Endodermal cell (in vitro differentiated cells): Measurements from ENCODE around the gene GSC2. TPM values are rescaled to one million over a fixed set of nuclear protein-coding genes. Genes with fewer than 3 reads are reported as not detected.

Experiments used
- DNase-seq: peaks from one replicate; pipeline ENCODE4 v3.0.0-alpha.2; 2017
- H3K27ac ChIP-seq: 2 replicates; pipeline ENCODE4 v1.5.1; 2013; ENCODE audit warnings: mild to moderate bottlenecking, low read depth, low read length, moderate library complexity
- H3K27me3 ChIP-seq: 2 replicates; pipeline ENCODE4 v1.6.1; 2013; ENCODE audit warnings: mild to moderate bottlenecking, low read length, moderate library complexity; ENCODE audit not compliant: insufficient read depth, control insufficient read depth, poor library complexity, severe bottlenecking
- H3K36me3 ChIP-seq: 2 replicates; pipeline ENCODE4 v1.7.0; 2013; ENCODE audit warnings: mild to moderate bottlenecking, low read length, moderate library complexity; ENCODE audit not compliant: control insufficient read depth, insufficient read depth
- H3K4me1 ChIP-seq: one replicate; pipeline ENCODE4 v1.7.0; 2013; ENCODE audit warnings: low read length; ENCODE audit not compliant: control insufficient read depth, insufficient read depth
- H3K4me3 ChIP-seq: 2 replicates; pipeline ENCODE4 v1.5.1; 2013; ENCODE audit warnings: mild to moderate bottlenecking, low read length, moderate library complexity
- H3K9ac ChIP-seq: 2 replicates; pipeline ENCODE4 v1.6.1; 2013; ENCODE audit warnings: mild to moderate bottlenecking, low read length, moderate library complexity; ENCODE audit not compliant: poor library complexity, severe bottlenecking; ENCODE audit errors: extremely low read depth
- H3K9me3 ChIP-seq: 2 replicates; pipeline ENCODE4 v1.6.1; 2013; ENCODE audit warnings: mild to moderate bottlenecking, low read length, moderate library complexity; ENCODE audit not compliant: control insufficient read depth
- H3K27ac Mint-ChIP-seq: 2 replicates; pipeline ENCODE4 v1.8.0; 2020; ENCODE audit warnings: mixed read lengths
- H3K27me3 Mint-ChIP-seq: 2 replicates; pipeline ENCODE4 v1.8.0; 2021; ENCODE audit warnings: mild to moderate bottlenecking, mixed read lengths; ENCODE audit not compliant: insufficient read depth
- H3K36me3 Mint-ChIP-seq: 2 replicates; pipeline ENCODE4 v1.8.0; 2020; ENCODE audit warnings: low read depth, mixed read lengths
- H3K4me1 Mint-ChIP-seq: 2 replicates; pipeline ENCODE4 v1.8.0; 2020; ENCODE audit warnings: mixed read lengths
- H3K4me3 Mint-ChIP-seq: 2 replicates; pipeline ENCODE4 v1.8.0; 2020; ENCODE audit warnings: mild to moderate bottlenecking, moderate library complexity, mixed read lengths
- H3K9me3 Mint-ChIP-seq: 2 replicates; pipeline ENCODE4 v1.8.0; 2020; ENCODE audit warnings: mild to moderate bottlenecking, mixed read lengths
- CTCF ChIP-seq: fragments of 200-600 bp; sonication (generic); conservative IDR thresholded peaks from 2 replicates; pipeline ENCODE4 v1.5.0; 2021; ENCODE audit warnings: antibody characterized with exemption, mild to moderate bottlenecking
- WGBS, 2 experiments: methylation state at CpG; one replicate each; pipeline versions ENCODE4 v1.1.5 to v1.1.7; 2013; ENCODE audit warnings: missing lambda C conversion rate in 2 of 2, mixed read lengths in 1 of 2; ENCODE audit not compliant: insufficient coverage in 1 of 2, insufficient read length in 1 of 2; 5-methylcytosine and 5-hydroxymethylcytosine counted together
- total RNA-seq, 2 donors: library from RNA; stranded (reverse); fragmentation: NEBNext Ultra II Directional in 1 of 2; extraction: Animal tissue kit (Norgen Biotek cat#: 25700) in 1 of 2; gene quantifications; 2 replicates in 1 of 2; 3 replicates in 1 of 2; pipeline ENCODE4 v1.2.1, GENCODE V29; 2021

GSC2 gene
- total RNA-seq, 2 donors from 2014 or later: not detected

- Histone ChIP-seq H3K9ac (no peak overlapping the region), H3K4me3 (no peak overlapping the region), H3K4me1 (no peaks in the 10 kb centered on the region), H3K27me3 (no peaks in the 10 kb centered on the region), H3K27ac (no peak overlapping the region), H3K9me3 (no peaks in the 10 kb centered on the region), H3K36me3 (peaks cover 40% of the 10 kb centered on the region)
- Mint-ChIP-seq H3K36me3 (peaks cover 47% of the 10 kb centered on the region), H3K4me3 (no peak overlapping the region), H3K9me3 (no peaks in the 10 kb centered on the region), H3K27me3 (no peaks in the 10 kb centered on the region), H3K4me1 (no peaks in the 10 kb centered on the region), H3K27ac (no peak overlapping the region)
- DNase-seq: no peak
- 94 to 97% methylated on average over 9 to 21 of the region's 21 CpGs for WGBS, 2 experiments
- no peak for TF ChIP-seq CTCF
Observed at GRCh38 chr22:19134176-19134831, 15.8 kb downstream of the GSC2 start.

GRCh38 chr22:19133561-19133960 lies 16.5 kb downstream of the GSC2 start:
- WGBS, 2 experiments: 92 to 94% methylated on average over 2 to 13 of the region's 13 CpGs
- peaks cover 42% of the 10 kb centered on the region for H3K36me3 Mint-ChIP-seq
- no peaks in the 10 kb centered on the region for H3K9me3 Mint-ChIP-seq
- Histone ChIP-seq H3K4me1 (no peaks in the 10 kb centered on the region), H3K36me3 (peaks cover 32% of the 10 kb centered on the region), H3K27me3 (no peaks in the 10 kb centered on the region), H3K9me3 (no peaks in the 10 kb centered on the region), H3K4me3 (no peak overlapping the region), H3K9ac (no peak overlapping the region), H3K27ac (no peak overlapping the region)
- no peak overlapping the region for H3K27ac Mint-ChIP-seq
- no peak for TF ChIP-seq CTCF
- no peak for DNase-seq
- no peaks in the 10 kb centered on the region for H3K4me1 Mint-ChIP-seq
- H3K4me3 Mint-ChIP-seq: no peak overlapping the region
- H3K27me3 Mint-ChIP-seq: no peaks in the 10 kb centered on the region

- H3K4me3 ChIP-seq: no peak overlapping the region
- no peak for DNase-seq
- no peaks in the 10 kb centered on the region for H3K4me1 ChIP-seq
- Mint-ChIP-seq H3K36me3 (peaks cover 42% of the 10 kb centered on the region), H3K27ac (no peak overlapping the region), H3K4me3 (no peak overlapping the region), H3K9me3 (no peaks in the 10 kb centered on the region), H3K4me1 (no peaks in the 10 kb centered on the region), H3K27me3 (no peaks in the 10 kb centered on the region)
- H3K27me3 ChIP-seq: no peaks in the 10 kb centered on the region
- H3K9ac ChIP-seq: no peak overlapping the region
- H3K9me3 ChIP-seq: no peaks in the 10 kb centered on the region
- 93 to 100% methylated on average over 3 to 9 of the region's 9 CpGs for WGBS, 2 experiments
- peaks cover 30% of the 10 kb centered on the region for H3K36me3 ChIP-seq
- H3K27ac ChIP-seq: no peak overlapping the region
- no peak for TF ChIP-seq CTCF
Observed at GRCh38 chr22:19132693-19133400, 17.2 kb downstream of the GSC2 start.
